Measurements from ENCODE around the gene SS18L1.

DNA sequence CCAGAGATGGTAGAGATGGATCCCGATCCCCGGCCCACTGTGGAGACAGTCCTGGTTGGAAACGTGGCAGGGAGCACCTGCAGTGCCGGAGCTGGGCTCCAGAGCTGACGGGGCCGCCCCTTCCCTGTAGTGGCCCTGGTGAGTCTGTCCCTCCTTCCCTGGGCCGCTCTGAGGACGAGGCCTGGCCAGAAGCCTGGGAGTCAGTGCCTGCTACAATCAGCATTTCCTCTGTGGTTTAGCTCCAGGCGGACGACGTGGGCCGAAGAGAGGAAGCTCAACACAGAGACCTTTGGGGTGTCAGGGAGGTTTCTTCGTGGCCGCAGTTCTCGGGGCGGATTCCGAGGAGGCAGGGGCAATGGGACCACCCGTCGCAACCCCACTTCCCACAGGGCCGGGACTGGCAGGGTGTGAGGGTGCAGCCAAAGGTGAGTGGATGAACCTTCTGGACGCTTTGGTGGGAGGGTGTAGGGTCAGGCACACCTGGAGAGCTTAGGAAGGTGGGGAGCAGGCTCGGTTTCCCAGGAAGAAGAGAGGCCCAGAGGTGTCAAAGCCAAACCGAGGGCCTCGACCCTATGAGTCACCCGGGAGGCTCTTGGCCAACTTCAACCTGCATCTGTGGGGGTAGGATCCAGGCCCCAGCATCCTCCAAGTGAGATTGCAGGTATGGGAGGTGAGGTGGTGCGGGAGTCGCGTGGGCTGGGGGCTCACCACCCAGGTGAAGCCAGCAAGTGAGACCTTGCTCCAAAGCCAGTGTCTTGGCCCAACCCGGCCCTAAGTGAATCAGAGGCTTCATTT is 10.3 kb upstream of the SS18L1 start:
- TF ChIP-seq POLR2A (IDR thresholded peaks at IDR 0.05) (no peak), CTCF (IDR thresholded peaks at IDR 0.05) (no peak), EP300 (IDR thresholded peaks at IDR 0.05; ENCODE audit: low read depth) (no peak)
